HT-29 (cell line): Measurements from ENCODE around the gene ALX1. TPM values are rescaled to one million over a fixed set of nuclear protein-coding genes. Genes with fewer than 3 reads are reported as not detected.
"Not testable (repeated sequence)": the region's sequence is repeated elsewhere in the genome, so short reads cannot be mapped to it uniquely, and the experiment has no call there.

Source experiments
- DNase-seq: peaks from one replicate; pipeline ENCODE4 v3.0.0-alpha.2; 2015; ENCODE audit warnings: low spot score
- total RNA-seq: library from RNA; depleted of rRNA; stranded (reverse); fragments of >200 nt; shearing (Covaris generic); gene quantifications from 2 replicates; pipeline ENCODE4 v1.2.3, GENCODE V29; 2014; rRNA removed

The ALX1 gene
- total RNA-seq, 1 experiment from 2014 or later, result not detected

GRCh38 chr12:85301051-85301450, 21.0 kb downstream of the ALX1 start:
- no peak for DNase-seq

DNA sequence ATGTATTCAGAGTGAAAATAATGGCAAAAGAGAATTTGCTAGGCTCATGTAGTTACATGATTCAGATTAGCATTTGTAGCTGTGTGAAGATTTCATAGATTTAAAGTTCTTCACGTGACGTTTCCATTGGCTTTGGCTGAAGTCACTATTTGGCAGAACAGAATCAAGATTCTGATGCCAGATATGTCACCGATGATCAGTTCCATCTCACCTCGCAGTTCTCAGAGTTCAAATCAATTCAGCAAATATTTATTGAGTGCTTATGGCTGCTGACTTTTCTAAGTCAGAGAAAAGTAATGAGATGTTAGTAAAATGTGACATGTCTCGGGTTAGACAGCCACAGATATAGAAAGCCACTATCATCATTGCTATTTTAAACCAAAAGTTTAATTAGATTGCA, 28.4 kb downstream of the ALX1 start:
- no peak for DNase-seq

GRCh38 chr12:85309125-85309566, 29.1 kb downstream of the ALX1 start:
- no peak for DNase-seq

GRCh38 chr12:85310025-85310424, 30.0 kb downstream of the ALX1 start:
- DNase-seq, result no peak

GRCh38 chr12:85310456-85311076, 30.5 kb downstream of the ALX1 start:
- DNase-seq, result peak; percentile 30

DNA sequence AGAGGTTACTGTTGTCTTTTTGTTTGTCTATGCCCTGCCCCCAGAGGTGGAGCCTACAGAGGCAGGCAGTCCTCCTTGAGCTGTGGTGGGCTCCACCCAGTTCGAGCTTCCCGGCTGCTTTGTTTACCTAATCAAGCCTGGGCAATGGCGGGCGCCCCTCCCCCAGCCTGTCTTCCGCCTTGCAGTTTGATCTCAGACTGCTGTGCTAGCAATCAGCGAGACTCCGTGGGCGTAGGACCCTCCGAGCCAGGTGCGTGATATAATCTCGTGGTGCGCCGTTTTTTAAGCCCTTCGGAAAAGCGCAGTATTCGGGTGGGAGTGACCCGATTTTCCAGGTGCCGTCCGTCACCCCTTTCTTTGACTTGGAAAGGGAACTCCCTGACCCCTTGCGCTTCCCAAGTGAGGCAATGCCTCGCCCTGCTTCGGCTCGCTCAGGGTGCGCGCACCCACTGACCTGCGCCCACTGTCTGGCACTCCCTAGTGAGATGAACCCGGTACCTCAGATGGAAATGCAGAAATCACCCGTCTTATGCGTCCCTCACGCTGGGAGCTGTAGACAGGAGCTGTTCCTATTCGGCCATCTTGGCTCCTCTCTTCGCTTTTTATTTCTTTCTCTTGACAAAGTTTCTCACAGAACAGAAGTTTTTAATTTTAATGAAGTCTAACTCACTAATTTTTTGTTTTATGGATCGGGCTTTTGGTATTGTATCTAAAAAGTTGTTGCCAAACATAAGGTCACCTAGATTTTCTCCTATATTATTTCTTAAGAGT, 38.0 kb downstream of the ALX1 start:
- DNase-seq, result not testable (repeated sequence)

DNA sequence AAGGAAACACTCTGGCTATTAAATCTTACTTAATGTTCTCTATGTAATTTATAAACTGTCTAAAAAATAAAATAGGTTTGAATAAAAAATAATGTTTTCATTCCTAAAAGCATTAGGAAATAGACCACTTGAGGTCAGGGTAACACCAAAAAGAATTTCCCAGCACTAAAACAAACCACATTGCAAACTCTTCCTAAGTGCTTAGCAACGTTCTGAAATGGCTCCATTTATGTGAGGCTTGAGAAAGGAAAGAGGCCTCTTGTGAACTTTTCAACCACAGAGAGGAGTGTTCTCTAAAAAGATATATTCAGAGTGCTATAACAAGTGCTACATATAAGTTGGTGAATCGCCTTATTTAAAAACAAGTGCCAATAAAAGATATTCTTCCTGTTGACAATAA, 42.7 kb downstream of the ALX1 start:
- DNase-seq, result no peak

- no peak for DNase-seq
Observed at GRCh38 chr12:85325442-85325841, 45.4 kb downstream of the ALX1 start.

DNA sequence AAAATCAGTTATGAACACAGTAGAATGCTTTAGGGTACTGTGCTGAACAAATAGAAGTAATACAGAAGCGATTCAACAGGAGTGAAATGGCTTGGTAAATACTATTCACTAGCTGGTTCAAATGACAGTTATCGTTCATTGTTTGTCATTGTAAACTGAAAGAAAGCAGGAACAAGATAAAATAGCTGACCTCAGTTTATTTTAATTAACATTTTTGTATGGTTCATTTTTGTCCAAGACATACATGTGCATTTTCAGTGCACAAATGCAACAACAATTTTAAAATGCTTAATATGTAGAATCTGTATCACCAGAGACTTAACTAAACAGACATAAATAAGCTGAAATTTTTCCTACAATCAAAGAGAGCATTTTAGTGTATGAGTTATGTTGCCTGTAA, 49.9 kb downstream of the ALX1 start:
- DNase-seq, result no peak

DNA sequence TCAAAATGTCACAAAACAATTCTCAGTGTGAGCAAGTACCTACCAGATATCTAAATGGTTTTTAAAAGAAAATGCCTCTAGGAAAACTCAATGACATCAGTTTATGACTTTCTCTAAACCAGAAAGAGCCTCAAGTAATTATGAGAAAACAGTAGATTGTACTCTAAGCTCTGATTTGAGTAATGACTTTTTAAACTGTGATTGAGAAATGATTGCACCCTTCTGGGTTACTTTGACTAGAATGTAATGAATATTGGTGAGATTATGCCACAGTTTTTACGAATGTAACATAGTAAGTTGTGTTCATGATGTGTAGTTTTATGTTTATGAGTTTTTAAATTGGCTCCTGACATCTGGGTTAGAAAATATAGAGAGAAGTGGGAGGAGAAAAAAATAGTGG, 68.8 kb downstream of the ALX1 start:
- DNase-seq, result no peak

DNA sequence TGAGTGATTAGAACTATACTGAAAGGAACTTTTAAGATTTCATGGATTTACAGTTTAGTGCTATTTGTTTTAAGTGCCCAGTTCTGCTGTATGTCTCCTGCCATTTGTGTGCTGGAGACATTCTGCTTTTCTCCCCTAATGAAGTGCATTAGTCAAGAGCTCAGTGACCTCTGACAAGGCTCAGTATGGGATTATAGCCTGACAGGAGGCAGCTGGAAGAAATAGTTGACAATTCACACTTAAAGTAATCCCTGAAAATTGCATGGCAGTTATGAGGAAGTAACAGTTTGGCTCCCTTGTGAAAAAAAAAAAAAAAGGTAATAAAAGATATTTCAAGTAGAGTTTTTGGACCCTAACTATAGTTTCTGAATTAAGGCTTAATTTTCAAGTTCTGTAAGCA, 70.3 kb downstream of the ALX1 start:
- DNase-seq, result no peak

Other genes with a start within 250 kb of the ALX1 start
- not detected in 2 replicates for gene TSPAN19, start 243.9 kb upstream of the ALX1 start, total RNA-seq
- gene LRRIQ1, start 243.9 kb upstream of the ALX1 start, total RNA-seq, result 0.03 and 0.18 TPM in 2 replicates